ENCODE data around the gene GABBR1.

GRCh38 chr6:29510202-29510601, 122.8 kb downstream of the GABBR1 start:
- TF ChIP-seq POLR2A (IDR thresholded peaks at IDR 0.05; ENCODE audit: low read depth, low read length) (no peak), POLR2AphosphoS5 (IDR thresholded peaks at IDR 0.05; ENCODE audit: insufficient read depth, low read depth, low read length) (no peak), EZH2 (IDR thresholded peaks at IDR 0.05; ENCODE audit: borderline replicate concordance, low read depth, low read length, severe bottlenecking) (no peak), FOS (IDR thresholded peaks at IDR 0.05; ENCODE audit: borderline replicate concordance, insufficient read depth, low read length) (no peak), JUN (IDR thresholded peaks at IDR 0.05; ENCODE audit: borderline replicate concordance, insufficient read depth, insufficient read length, low read depth) (no peak), MYC (IDR thresholded peaks at IDR 0.05; ENCODE audit: low read depth, low read length) (no peak), GATA2 (IDR thresholded peaks at IDR 0.05; ENCODE audit: insufficient read depth, insufficient read length, low read depth, low read length) (no peak), MAX (IDR thresholded peaks at IDR 0.05; ENCODE audit: insufficient read depth, insufficient read length) (no peak)
- TF ChIP-seq, protein P1, sequence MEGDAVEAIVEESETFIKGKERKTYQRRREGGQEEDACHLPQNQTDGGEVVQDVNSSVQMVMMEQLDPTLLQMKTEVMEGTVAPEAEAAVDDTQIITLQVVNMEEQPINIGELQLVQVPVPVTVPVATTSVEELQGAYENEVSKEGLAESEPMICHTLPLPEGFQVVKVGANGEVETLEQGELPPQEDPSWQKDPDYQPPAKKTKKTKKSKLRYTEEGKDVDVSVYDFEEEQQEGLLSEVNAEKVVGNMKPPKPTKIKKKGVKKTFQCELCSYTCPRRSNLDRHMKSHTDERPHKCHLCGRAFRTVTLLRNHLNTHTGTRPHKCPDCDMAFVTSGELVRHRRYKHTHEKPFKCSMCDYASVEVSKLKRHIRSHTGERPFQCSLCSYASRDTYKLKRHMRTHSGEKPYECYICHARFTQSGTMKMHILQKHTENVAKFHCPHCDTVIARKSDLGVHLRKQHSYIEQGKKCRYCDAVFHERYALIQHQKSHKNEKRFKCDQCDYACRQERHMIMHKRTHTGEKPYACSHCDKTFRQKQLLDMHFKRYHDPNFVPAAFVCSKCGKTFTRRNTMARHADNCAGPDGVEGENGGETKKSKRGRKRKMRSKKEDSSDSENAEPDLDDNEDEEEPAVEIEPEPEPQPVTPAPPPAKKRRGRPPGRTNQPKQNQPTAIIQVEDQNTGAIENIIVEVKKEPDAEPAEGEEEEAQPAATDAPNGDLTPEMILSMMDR (IDR thresholded peaks at IDR 0.05; ENCODE audit: extremely low read depth in 1 of 2, insufficient read depth in 1 of 2, low read depth in 1 of 2, low read length in 2 of 2) = no peak

Data from endothelial cell of umbilical vein (primary cell).